Endothelial cell of umbilical vein (primary cell): ENCODE data around the gene TOMM7.

Experiments
- CTCF ChIP-seq, 2 donors: IDR thresholded peaks; 1 replicate in 1 of 2; 2 replicates in 1 of 2; pipeline ENCODE4 v1.5.1; 2011; ENCODE audit warnings: low read length in 2 of 2, mild to moderate bottlenecking in 2 of 2, moderate library complexity in 2 of 2, control low read depth in 1 of 2, inconsistent platforms in 1 of 2, low read depth in 1 of 2; ENCODE audit not compliant: insufficient read depth in 1 of 2; ENCODE audit errors: extremely low read depth in 1 of 2
- EZH2 ChIP-seq: IDR thresholded peaks from 2 replicates; pipeline ENCODE4 v1.6.1; 2012; ENCODE audit warnings: borderline replicate concordance, low read depth, mild to moderate bottlenecking, moderate library complexity, low read length, inconsistent platforms; ENCODE audit not compliant: severe bottlenecking
- MAX ChIP-seq: IDR thresholded peaks from 2 replicates; pipeline ENCODE4 v1.6.1; 2011; ENCODE audit not compliant: insufficient read depth, insufficient read length
- POLR2A ChIP-seq: IDR thresholded peaks from 2 replicates; pipeline ENCODE4 v1.6.1; 2012; ENCODE audit warnings: low read depth, mild to moderate bottlenecking, control low read depth, low read length
- POLR2AphosphoS5 ChIP-seq: IDR thresholded peaks from 2 replicates; pipeline ENCODE4 v1.6.1; 2012; ENCODE audit warnings: low read depth, mild to moderate bottlenecking, control low read depth, low read length, moderate library complexity; ENCODE audit not compliant: insufficient read depth

GRCh38 chr7:22868509-22868908 is 45.9 kb upstream of the TOMM7 start:
- TF ChIP-seq CTCF (IDR thresholded peaks at IDR 0.05; ENCODE audit: extremely low read depth in 1 of 2, insufficient read depth in 1 of 2, low read depth in 1 of 2, low read length in 2 of 2) = no peak
- no peak for TF ChIP-seq EZH2
- TF ChIP-seq POLR2AphosphoS5 = no peak
- no peak for TF ChIP-seq POLR2A
- TF ChIP-seq MAX = no peak
